HK-2 (cell line): ENCODE data around the gene TMEM100.
A peak's percentile ranks its signal among the peaks of the same experiment; 100 is the strongest.

Source experiments
- DNase-seq: peaks from one replicate; pipeline ENCODE4 v3.0.0-alpha.2; 2018; ENCODE audit not compliant: unreplicated experiment

The TMEM100 gene

GRCh38 chr17:55717898-55718735 is 4.5 kb downstream of the TMEM100 start:
- DNase-seq = peak; percentile 57

GRCh38 chr17:55717432-55717831 is 5.2 kb downstream of the TMEM100 start:
- DNase-seq = no peak

- DNase-seq = no peak
Observed at GRCh38 chr17:55710829-55711496, 11.7 kb downstream of the TMEM100 start.

GRCh38 chr17:55710410-55710809 is 12.3 kb downstream of the TMEM100 start:
- DNase-seq = no peak

- DNase-seq = no peak
Observed at GRCh38 chr17:55709984-55710383, 12.7 kb downstream of the TMEM100 start.

- DNase-seq = no peak
Observed at GRCh38 chr17:55709440-55709839, 13.2 kb downstream of the TMEM100 start.

GRCh38 chr17:55708175-55708974 is 14.3 kb downstream of the TMEM100 start:
- no peak for DNase-seq

- DNase-seq = no peak
Observed at GRCh38 chr17:55706808-55707773, 15.6 kb downstream of the TMEM100 start.

- DNase-seq = no peak
Observed at GRCh38 chr17:55705847-55706246, 16.8 kb downstream of the TMEM100 start.

- no peak for DNase-seq
Observed at GRCh38 chr17:55704401-55704800, 18.3 kb downstream of the TMEM100 start.

GRCh38 chr17:55702150-55702549 is 20.5 kb downstream of the TMEM100 start:
- DNase-seq = no peak

GRCh38 chr17:55699181-55699860 is 23.3 kb downstream of the TMEM100 start:
- no peak for DNase-seq

- no peak for DNase-seq
Observed at GRCh38 chr17:55694286-55694910, 28.3 kb downstream of the TMEM100 start.

- DNase-seq = no peak
Observed at GRCh38 chr17:55693254-55694216, 29.1 kb downstream of the TMEM100 start.

- no peak for DNase-seq
Observed at GRCh38 chr17:55692276-55692675, 30.4 kb downstream of the TMEM100 start.

- no peak for DNase-seq
Observed at GRCh38 chr17:55691666-55692065, 31.0 kb downstream of the TMEM100 start.

- DNase-seq = no peak
Observed at GRCh38 chr17:55690105-55690508, 32.6 kb downstream of the TMEM100 start.

- no peak for DNase-seq
Observed at GRCh38 chr17:55689672-55690071, 33.0 kb downstream of the TMEM100 start.

GRCh38 chr17:55688057-55688456 is 34.6 kb downstream of the TMEM100 start:
- DNase-seq = no peak
